LHCN-M2 (cell line): ENCODE results near the gene RASIP1. TPM values are rescaled to one million over a fixed set of nuclear protein-coding genes. Genes with fewer than 3 reads are reported as not detected.

ENCODE experiments used
- DNase-seq: peaks from one replicate; pipeline ENCODE4 v3.0.0-alpha.2; 2012; ENCODE audit warnings: low read depth
- total RNA-seq: library from RNA; depleted of rRNA; stranded (reverse); fragments of >200 nt; gene quantifications from 2 replicates; pipeline ENCODE4 v1.2.3, GENCODE V29; 2014

The RASIP1 gene
- total RNA-seq, 1 experiment from 2014 or later = 0.11 TPM

- no peak for DNase-seq
Observed at GRCh38 chr19:48755084-48755641, 14.8 kb upstream of the RASIP1 start, which contains the start of gene FGF21. TSS of gene FGF21 (plus strand) at chr19:48755524. CDS start at chr19:48756237, 713 bp downstream.

- DNase-seq = no peak
Observed at GRCh38 chr19:48752496-48753365, 12.3 kb upstream of the RASIP1 start, which contains the start of gene FUT1. TSS of gene FUT1 (minus strand) at chr19:48752641. CDS start at chr19:48751281, 1,360 bp downstream.

GRCh38 chr19:48751845-48752495 is 11.6 kb upstream of the RASIP1 start:
- no peak for DNase-seq

DNA sequence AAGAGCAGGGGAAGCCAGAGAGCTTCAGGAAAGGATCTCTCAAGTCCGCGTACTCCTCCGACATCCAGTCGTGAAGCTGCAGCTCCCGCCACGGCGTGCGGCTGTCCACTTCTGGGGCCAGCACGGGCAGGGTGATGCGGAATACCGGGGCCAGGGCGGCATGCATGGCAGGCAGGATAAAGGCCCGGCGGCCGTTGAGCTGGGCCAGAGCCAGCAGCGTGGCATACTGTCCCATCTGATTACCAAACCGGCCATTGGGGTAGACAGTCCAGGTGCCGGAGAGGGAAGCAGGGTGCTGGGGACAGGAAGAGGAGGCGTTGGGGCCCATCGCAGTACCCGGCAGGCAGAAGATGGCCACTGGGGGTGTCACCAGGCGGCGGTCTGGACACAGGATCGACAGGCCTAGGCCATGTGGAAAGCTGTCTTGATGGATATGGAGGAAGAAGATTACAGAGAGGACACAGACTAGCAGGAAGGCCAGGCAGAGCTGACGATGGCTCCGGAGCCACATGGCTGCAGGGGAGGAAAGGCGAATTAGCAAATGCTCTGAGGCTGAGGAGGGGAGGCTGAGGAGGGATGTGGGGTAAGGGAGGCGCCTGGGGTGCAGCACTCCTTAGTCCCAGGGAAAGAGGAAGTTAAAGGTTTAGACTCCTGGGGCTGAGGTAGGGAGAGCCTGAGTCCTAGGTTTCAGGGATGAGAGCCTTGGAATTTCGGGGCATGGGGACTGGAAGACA is 10.5 kb upstream of the RASIP1 start:
- DNase-seq = no peak

DNA sequence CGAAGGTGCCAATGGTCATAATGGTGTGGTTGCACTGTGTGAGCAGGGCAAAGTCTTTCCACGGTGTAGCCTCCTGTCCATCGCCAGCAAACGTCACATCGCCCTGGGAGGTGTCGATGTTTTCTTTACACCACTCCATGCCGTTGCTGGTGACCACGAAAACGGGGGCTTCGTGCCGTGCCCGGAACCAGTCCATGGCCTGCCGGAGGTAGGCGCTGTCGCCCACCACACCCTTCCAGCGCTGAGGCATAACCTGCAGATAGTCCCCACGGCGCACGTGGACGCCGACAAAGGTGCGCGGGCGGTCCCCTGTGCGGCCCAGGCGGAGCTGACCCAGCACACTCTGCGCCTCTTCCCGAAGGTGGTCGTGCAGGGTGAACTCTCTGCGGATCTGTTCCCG is 9.9 kb upstream of the RASIP1 start:
- DNase-seq = no peak

DNA sequence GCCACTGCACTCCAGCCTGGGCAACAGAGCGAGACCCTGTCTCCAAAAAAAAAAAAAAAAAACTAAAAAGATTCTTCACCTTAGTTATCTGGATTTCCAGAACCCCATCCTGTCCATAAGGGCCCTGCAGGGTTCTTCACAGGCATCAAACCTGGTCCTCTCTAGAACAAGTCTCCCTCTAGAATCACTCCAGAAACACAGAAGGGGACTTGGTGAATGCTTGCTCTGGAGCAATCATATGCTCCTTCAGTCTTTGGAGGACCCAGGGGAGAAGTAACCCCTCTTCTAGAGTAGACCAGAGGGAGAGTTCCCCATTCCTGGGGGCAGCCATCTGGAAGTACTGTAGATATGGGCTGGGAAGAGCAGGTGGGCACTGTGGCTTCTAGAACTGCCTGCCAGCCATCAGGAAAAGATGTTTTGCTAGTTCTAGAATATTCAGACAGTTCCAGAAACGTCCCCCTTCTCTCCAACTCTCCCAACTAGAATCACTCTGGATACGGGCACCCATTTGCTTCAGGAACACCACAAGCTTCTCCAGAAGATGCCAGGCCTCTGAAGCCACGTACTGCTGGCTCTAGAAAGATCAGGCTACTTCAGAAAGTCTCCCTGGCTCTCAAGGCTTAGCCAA is 9.3 kb upstream of the RASIP1 start:
- DNase-seq = no peak

GRCh38 chr19:48746738-48747575 is 6.5 kb upstream of the RASIP1 start, which contains the start of gene IZUMO1:
TSS of gene IZUMO1 (minus strand) at chr19:48746909. CDS start at chr19:48745859, 1,050 bp downstream.
- DNase-seq = peak; percentile 68

DNA sequence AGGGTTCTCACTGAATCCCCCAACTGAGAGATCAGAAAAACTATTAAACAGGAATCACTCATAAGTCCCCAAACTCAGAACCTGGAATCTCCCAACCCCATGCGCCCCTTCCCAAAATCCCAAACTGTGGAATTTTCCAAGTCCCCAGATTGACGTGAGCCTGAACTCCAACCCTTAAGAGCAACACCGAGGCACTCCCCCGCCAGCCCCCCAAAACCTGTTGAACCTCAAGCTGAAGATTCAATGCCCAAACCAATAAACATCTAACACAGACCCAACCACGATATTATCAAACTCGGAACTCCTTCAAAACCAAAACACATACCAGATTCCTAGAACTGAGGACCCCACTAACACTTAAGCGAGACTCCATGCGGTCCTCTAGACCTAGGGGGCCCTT is 5.7 kb upstream of the RASIP1 start:
- no peak for DNase-seq

GRCh38 chr19:48745208-48745995 is 5.0 kb upstream of the RASIP1 start:
- DNase-seq = peak; percentile 50

GRCh38 chr19:48742096-48742495 is 1.7 kb upstream of the RASIP1 start:
- DNase-seq = no peak

DNA sequence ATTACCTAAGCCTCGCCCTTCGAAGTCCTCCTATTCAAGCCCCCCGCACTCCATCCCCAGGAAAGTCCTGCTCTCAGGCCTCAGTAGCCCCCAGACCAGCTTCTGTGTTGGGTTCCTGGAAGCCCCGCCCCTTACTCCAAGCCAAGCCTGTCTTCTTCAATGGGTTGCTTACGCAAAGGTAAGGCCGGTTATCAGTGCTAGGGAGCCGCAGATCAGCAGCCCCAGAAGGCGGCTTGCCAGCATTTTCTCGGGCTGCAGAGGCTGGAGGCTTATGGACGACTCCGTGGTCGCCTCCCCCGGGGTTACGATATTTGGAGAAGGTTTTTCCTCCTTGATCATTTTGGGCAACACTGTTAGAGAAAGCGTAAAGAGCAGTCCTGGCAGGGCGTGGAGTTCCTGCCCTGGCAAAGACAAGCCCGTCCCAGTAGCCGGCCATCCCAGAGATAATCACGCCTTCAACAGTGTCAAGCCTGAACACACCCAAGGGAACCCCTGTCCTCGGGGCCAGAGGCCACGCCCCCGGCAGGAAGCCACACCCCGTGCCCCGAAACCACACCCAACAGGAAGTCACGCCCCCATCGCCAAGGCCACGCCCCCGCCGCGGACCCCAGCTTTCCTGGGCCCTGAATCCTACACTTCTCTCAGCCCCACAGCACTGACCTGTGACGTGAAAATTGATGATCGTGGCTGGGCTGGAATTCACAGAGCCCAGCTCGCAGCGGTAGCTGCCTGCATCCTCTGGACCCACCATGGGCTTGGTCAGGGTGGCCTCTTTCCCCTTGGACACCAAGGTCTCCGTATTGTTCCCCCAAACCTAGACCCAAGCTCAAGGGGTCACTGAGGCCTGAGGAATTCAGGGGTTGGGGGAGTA is 954 bp upstream of the RASIP1 start:
- DNase-seq = no peak

DNA sequence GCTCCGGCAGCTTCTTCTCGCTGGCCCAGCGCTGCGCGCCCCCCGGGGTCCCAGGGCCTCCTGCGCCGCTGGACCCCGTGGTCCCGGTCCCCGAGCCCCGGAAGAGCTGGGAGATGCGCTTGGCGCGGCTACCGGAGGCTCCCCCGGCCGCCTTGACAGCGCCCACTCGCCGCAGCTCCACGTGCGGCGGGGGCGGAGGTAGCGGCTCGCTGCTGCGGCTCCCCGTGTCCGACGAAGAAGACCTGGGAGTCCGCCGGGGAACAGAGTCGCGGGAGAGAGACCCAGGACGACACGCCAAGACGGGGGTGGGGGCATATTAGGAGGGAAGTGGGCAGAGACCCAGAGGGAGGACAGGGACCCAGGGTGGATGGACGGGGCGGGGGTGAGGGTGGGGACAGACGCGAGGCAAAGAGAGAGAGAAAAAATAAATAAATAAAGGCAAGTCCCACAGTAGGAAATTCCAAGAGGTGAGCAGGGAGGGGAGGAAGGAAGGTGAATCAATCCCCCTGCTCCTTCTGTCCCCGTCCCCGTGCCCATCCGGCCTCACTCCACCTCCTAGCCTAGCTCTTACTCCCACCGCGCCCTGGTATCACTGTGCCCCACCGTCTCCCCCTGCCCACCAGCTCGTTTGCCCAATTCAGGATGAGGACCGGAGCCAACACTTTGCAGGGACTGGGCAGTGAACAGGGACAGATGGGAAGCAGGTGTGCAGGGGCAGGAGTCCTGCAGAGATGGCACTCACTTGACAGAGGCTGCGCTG is 826 bp downstream of the RASIP1 start:
- no peak for DNase-seq

DNA sequence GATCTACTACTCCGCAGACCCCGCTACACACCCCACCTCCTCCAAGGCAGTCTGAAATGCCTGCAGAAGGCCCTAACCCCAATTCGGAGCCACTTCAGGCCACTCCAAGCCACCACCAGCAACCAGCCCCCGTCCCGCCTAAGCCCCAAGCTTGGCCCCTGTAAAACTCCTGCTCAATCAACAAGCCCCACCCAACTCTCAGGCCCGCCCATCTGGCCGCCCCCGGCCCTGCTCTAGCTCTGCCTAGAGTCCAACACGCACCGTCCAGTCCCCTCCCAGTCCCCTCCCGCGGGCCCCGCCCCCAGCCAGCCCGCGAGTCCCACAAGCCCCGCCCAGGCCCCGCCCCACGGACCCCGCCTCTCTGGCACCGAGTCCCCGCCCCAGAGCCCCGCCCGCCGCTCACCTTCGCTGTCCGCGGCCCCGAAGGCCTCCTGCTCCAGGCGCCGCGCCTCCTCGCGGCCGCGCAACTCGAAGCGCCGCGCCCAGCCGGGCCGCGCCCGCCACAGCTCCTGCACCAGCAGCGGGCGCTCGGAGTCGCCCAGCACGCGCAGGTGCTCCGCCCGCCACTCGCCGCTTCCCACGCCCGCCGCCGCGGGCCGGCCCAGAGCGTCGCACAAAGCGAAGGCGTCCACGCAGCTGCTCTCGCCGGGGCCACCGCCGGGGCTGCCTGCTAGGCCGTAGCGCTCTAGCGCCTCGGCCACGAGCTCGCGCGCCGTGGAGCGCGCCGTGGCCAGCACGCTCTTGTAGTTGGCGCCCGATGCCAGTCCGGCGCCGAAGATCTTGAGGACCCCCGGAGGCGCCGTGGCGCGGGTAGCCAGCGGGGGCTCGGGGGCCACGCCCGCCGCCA is 1.6 kb downstream of the RASIP1 start:
- peak; percentile 60 for DNase-seq

DNA sequence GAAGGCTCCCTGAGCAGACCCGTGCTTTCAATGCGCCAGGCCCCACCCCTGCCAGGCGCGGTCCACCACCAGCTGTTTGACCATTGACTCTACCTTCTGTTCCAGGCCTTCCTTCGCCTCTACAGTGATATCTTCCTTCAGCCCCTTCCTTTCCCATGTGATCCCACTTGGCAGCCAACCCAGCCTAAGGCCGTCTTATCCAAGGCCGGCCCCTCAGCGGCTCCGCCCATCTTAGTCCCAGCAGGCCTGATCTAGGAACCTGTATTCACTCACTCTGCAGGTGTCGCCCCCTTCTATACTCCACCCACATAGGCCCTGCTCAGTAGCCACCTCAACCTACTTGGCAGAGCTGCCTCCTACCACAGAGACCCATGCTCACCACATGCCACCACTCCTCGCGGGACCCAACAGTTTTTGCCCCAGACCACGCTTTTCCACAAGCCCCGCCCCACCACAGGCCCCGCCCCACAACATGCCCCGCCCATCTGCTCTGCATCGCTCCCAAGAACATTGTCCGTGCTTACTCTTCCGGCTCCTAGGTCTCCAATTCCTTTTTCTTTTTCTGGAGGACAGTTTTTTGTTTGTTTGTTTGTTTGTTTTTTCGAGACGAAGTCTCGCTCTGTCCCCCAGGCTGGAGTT is 2.9 kb downstream of the RASIP1 start:
- no peak for DNase-seq

GRCh38 chr19:48735031-48735615 is 5.3 kb downstream of the RASIP1 start:
- no peak for DNase-seq

GRCh38 chr19:48734625-48735024 is 5.8 kb downstream of the RASIP1 start:
- no peak for DNase-seq
